ENCODE data around the gene CALB2. TPM values are rescaled to one million over a fixed set of nuclear protein-coding genes. Genes with fewer than 3 reads are reported as not detected.

CALB2 gene
- total RNA-seq, 1 experiment from 2014 or later = 5.5 TPM

DNA sequence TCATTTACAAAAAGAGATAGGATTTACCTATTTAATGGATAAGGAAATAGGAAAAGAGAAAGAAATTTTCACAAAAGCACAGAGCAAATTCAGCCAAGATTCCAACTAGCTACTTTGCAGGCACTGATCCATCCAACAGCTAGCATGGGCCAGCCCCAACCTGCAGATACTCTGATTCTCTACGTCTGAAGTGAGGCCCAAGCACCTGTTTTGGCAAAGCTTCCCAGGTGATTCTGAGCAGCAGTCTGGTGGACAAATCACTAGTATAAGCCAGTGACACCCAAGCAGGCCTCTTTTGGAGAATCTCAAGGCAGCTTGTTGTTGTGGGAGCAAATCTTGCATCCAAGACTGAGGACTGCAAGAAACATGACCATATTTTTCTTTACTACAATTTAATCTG, 20.9 kb upstream of the CALB2 start:
- TSS peak; percentile 99 for BruUV-seq (replicated peaks)
- intact Hi-C loops (cut with micrococcal nuclease) = no loop called here
- DNase-seq (ENCODE audit: low read depth, low spot score) (no peak), ATAC-seq (peak; percentile 42)
- H3K9me3 ChIP-seq (ENCODE audit: control insufficient read depth in 1 of 2, insufficient read depth in 1 of 2, low read depth in 1 of 2, low read length in 2 of 2) = no peaks in the 10 kb centered on the region
- H3K4me3 ChIP-seq (replicated peaks in 1 of 2; ENCODE audit: low read depth in 1 of 2, low read length in 2 of 2) = peak overlapping the region in 1 of 2 experiments; percentile 51; a peak in 2 of 4 replicates
- H3K9me2 ChIP-seq (ENCODE audit: insufficient read depth) = no peaks in the 10 kb centered on the region
- H3K27me3 ChIP-seq (ENCODE audit: insufficient read depth, low read length) = no peaks in the 10 kb centered on the region
- peak overlapping the region; percentile 85 for H3K4me2 ChIP-seq (ENCODE audit: low read length)
- H2AFZ ChIP-seq (ENCODE audit: low read depth, low read length, poor library complexity, severe bottlenecking) = peak overlapping the region; percentile 66
- H4K20me1 ChIP-seq (ENCODE audit: insufficient read depth) = no peaks in the 10 kb centered on the region
- peak overlapping the region; percentile 42 for H3K27ac ChIP-seq (ENCODE audit: low read depth, low read length)
- H3K9ac ChIP-seq (ENCODE audit: low read length) = peak overlapping the region; percentile 53
- ChIA-PET POLR2A (interaction anchor here (1.0 to 1.1 kb wide), 3 partner anchors 9 to 22 kb away, joined by 3 read pairs; no protein-coding TSS in a partner anchor), CTCF (interaction anchor here (1.0 to 2.4 kb wide), 3 partner anchors 16 to 75 kb away, joined by 3 to 17 read pairs (median 3); no protein-coding TSS in a partner anchor), RAD21 (ENCODE audit: low non-redundant PET in 1 of 2, low total read pairs in 2 of 2, uncharacterized antibody in 2 of 2, unreplicated experiment in 2 of 2) (no interaction called here)
- peaks cover 6 to 38% of the 10 kb centered on the region in 2 experiments for H3K4me1 ChIP-seq (ENCODE audit: control insufficient read depth in 1 of 2, insufficient read depth in 2 of 2, low read length in 2 of 2)
- H3K36me3 ChIP-seq (ENCODE audit: control insufficient read depth in 1 of 2, insufficient read depth in 2 of 2, low read length in 2 of 2) = no peaks in the 10 kb centered on the region
- no peak for TF ChIP-seq SP1 (IDR thresholded peaks at IDR 0.05; ENCODE audit: low read depth)
- no peak for TF ChIP-seq POLR2A (IDR thresholded peaks at IDR 0.05; ENCODE audit: borderline replicate concordance, extremely low read depth, insufficient read depth, insufficient read length)
- no peak for TF ChIP-seq ZFX (IDR thresholded peaks at IDR 0.05)
- TF ChIP-seq ZBTB33 (IDR thresholded peaks at IDR 0.05; ENCODE audit: extremely low read depth, insufficient replicate concordance, low read length) = no peak
- TF ChIP-seq EGR1 (IDR thresholded peaks at IDR 0.05; ENCODE audit: low read depth) = no peak
- TF ChIP-seq POLR2AphosphoS5 (IDR thresholded peaks at IDR 0.05; ENCODE audit: low read depth, low read length) = no peak
- TF ChIP-seq, protein P1, sequence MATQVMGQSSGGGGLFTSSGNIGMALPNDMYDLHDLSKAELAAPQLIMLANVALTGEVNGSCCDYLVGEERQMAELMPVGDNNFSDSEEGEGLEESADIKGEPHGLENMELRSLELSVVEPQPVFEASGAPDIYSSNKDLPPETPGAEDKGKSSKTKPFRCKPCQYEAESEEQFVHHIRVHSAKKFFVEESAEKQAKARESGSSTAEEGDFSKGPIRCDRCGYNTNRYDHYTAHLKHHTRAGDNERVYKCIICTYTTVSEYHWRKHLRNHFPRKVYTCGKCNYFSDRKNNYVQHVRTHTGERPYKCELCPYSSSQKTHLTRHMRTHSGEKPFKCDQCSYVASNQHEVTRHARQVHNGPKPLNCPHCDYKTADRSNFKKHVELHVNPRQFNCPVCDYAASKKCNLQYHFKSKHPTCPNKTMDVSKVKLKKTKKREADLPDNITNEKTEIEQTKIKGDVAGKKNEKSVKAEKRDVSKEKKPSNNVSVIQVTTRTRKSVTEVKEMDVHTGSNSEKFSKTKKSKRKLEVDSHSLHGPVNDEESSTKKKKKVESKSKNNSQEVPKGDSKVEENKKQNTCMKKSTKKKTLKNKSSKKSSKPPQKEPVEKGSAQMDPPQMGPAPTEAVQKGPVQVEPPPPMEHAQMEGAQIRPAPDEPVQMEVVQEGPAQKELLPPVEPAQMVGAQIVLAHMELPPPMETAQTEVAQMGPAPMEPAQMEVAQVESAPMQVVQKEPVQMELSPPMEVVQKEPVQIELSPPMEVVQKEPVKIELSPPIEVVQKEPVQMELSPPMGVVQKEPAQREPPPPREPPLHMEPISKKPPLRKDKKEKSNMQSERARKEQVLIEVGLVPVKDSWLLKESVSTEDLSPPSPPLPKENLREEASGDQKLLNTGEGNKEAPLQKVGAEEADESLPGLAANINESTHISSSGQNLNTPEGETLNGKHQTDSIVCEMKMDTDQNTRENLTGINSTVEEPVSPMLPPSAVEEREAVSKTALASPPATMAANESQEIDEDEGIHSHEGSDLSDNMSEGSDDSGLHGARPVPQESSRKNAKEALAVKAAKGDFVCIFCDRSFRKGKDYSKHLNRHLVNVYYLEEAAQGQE (IDR thresholded peaks at IDR 0.05; ENCODE audit: low read depth) = no peak
- no peak for TF ChIP-seq JUND (IDR thresholded peaks at IDR 0.05)
- TF ChIP-seq SIN3A (IDR thresholded peaks at IDR 0.05; ENCODE audit: low read depth) = no peak
- no peak for TF ChIP-seq TCF7L2 (IDR thresholded peaks at IDR 0.05; ENCODE audit: borderline replicate concordance, extremely low read depth, insufficient read depth, insufficient read length)
- TF ChIP-seq SRF (IDR thresholded peaks at IDR 0.05; ENCODE audit: low read depth) = no peak
- TF ChIP-seq, protein P2, sequence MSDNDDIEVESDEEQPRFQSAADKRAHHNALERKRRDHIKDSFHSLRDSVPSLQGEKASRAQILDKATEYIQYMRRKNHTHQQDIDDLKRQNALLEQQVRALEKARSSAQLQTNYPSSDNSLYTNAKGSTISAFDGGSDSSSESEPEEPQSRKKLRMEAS (IDR thresholded peaks at IDR 0.05) = no peak
- TF ChIP-seq EZH2 (IDR thresholded peaks at IDR 0.05) = no peak
- TF ChIP-seq ZNF274 (IDR thresholded peaks at IDR 0.05; ENCODE audit: low read depth, low read length) = no peak
- H3K79me2 ChIP-seq (ENCODE audit: insufficient read depth, low read length) = no peaks in the 10 kb centered on the region
